Measurements from ENCODE around the gene PRSS22. TPM values are rescaled to one million over a fixed set of nuclear protein-coding genes. Genes with fewer than 3 reads are reported as not detected.

PRSS22 gene
- total RNA-seq, 2 donors from 2014 or later: not detected

- Histone ChIP-seq H3K36me3 (no peaks in the 10 kb centered on the region), H3K27ac (peak within 1 kb of the TSS; percentile 94 to 98), H3K4me3 (peak within 1 kb of the TSS; percentile 73 to 95), H3K27me3 (no peaks in the 10 kb centered on the region), H3K4me1 (peaks cover 0 to 8% of the 10 kb centered on the region in 2 donors), H3K9me3 (no peaks in the 10 kb centered on the region)
- DNase-seq (ENCODE audit: low spot score): peak; percentile 99
- TF ChIP-seq CTCF (IDR thresholded peaks at IDR 0.05): no peak
Observed at GRCh38 chr16:2882650-2883457, 24.9 kb upstream of the PRSS22 start, which contains the start of gene FLYWCH2. TSS of gene FLYWCH2 (plus strand) at chr16:2883215. CDS start at chr16:2896450, 13,235 bp downstream.

GRCh38 chr16:2881783-2882649 lies 24.0 kb upstream of the PRSS22 start:
- H3K27me3 ChIP-seq: no peaks in the 10 kb centered on the region
- H3K4me3 ChIP-seq: peak overlapping the region; percentile 73 to 95
- H3K4me1 ChIP-seq: peaks cover 0 to 8% of the 10 kb centered on the region in 2 donors
- TF ChIP-seq CTCF (IDR thresholded peaks at IDR 0.05): no peak
- DNase-seq (ENCODE audit: low spot score): no peak
- no peaks in the 10 kb centered on the region for H3K36me3 ChIP-seq
- H3K27ac ChIP-seq: peak overlapping the region; percentile 94 to 98
- H3K9me3 ChIP-seq: no peaks in the 10 kb centered on the region

- H3K36me3 ChIP-seq: no peaks in the 10 kb centered on the region
- peaks cover 0 to 8% of the 10 kb centered on the region in 2 donors for H3K4me1 ChIP-seq
- H3K4me3 ChIP-seq: no peak overlapping the region
- no peaks in the 10 kb centered on the region for H3K27me3 ChIP-seq
- no peak overlapping the region for H3K27ac ChIP-seq
- H3K9me3 ChIP-seq: no peaks in the 10 kb centered on the region
- no peak for TF ChIP-seq CTCF (IDR thresholded peaks at IDR 0.05)
- DNase-seq (ENCODE audit: low spot score): no peak
Observed at GRCh38 chr16:2879854-2880508, 22.0 kb upstream of the PRSS22 start.

- TF ChIP-seq CTCF (IDR thresholded peaks at IDR 0.05): peak; percentile 85 to 90
- Histone ChIP-seq H3K27ac (no peak overlapping the region), H3K27me3 (no peaks in the 10 kb centered on the region), H3K4me3 (no peak overlapping the region), H3K9me3 (no peaks in the 10 kb centered on the region), H3K36me3 (no peaks in the 10 kb centered on the region), H3K4me1 (peaks cover 0 to 5% of the 10 kb centered on the region in 2 donors)
- peak; percentile 77 for DNase-seq (ENCODE audit: low spot score)
Observed at GRCh38 chr16:2874912-2875362, 17.0 kb upstream of the PRSS22 start.

- no peak for DNase-seq (ENCODE audit: low spot score)
- TF ChIP-seq CTCF (IDR thresholded peaks at IDR 0.05): no peak
- H3K36me3 ChIP-seq: no peaks in the 10 kb centered on the region
- no peaks in the 10 kb centered on the region for H3K9me3 ChIP-seq
- peaks cover 0 to 5% of the 10 kb centered on the region in 2 donors for H3K4me1 ChIP-seq
- H3K27ac ChIP-seq: no peak overlapping the region
- no peaks in the 10 kb centered on the region for H3K27me3 ChIP-seq
- no peak overlapping the region for H3K4me3 ChIP-seq
Observed at GRCh38 chr16:2874032-2874911, 16.3 kb upstream of the PRSS22 start.

All from right atrium auricular region (tissue), 2 donors.